Small intestine (tissue), 7 donors: ENCODE data around the gene MCF2L. TPM values are rescaled to one million over a fixed set of nuclear protein-coding genes. Genes with fewer than 3 reads are reported as not detected.
"Not testable (repeated sequence)": the region's sequence is repeated elsewhere in the genome, so short reads cannot be mapped to it uniquely, and the experiment has no call there.

Experiments
- DNase-seq, 2 donors: peaks; one replicate each; pipeline versions ENCODE4 v3.0.0 to v3.0.0-alpha.2; 2013
- FAIRE-seq: peaks from 2 replicates; lab custom pipeline; 2012; peaks lifted over from hg19 to GRCh38; lab: Jason Lieb, UNC
- H3K27ac ChIP-seq, 3 donors: one replicate each; pipeline ENCODE4 v1.5.1; 2013; ENCODE audit warnings: low read length in 2 of 3, mild to moderate bottlenecking in 2 of 3, control low read depth in 1 of 3, inconsistent platforms in 1 of 3, low read depth in 1 of 3, moderate library complexity in 1 of 3
- H3K27me3 ChIP-seq, 3 donors: one replicate each; pipeline ENCODE4 v1.6.1; 2013; ENCODE audit warnings: low read length in 3 of 3, inconsistent platforms in 1 of 3; ENCODE audit not compliant: control insufficient read depth in 3 of 3, insufficient read depth in 3 of 3
- H3K36me3 ChIP-seq, 3 donors: one replicate each; pipeline ENCODE4 v1.6.1; 2013; ENCODE audit warnings: low read length in 3 of 3, inconsistent platforms in 1 of 3, low read depth in 1 of 3, mild to moderate bottlenecking in 1 of 3, moderate library complexity in 1 of 3; ENCODE audit not compliant: control insufficient read depth in 3 of 3, insufficient read depth in 2 of 3
- H3K4me1 ChIP-seq, 3 donors: one replicate each; pipeline ENCODE4 v1.6.1; 2013; ENCODE audit warnings: low read length in 2 of 3, inconsistent platforms in 1 of 3, low read depth in 1 of 3, mild to moderate bottlenecking in 1 of 3, moderate library complexity in 1 of 3; ENCODE audit not compliant: control insufficient read depth in 3 of 3, insufficient read depth in 2 of 3
- H3K4me3 ChIP-seq, 3 donors: one replicate each; pipeline ENCODE4 v1.5.1; 2013; ENCODE audit warnings: low read length in 3 of 3, control low read depth in 1 of 3, inconsistent platforms in 1 of 3, low read depth in 1 of 3, mild to moderate bottlenecking in 1 of 3, moderate library complexity in 1 of 3
- H3K9me3 ChIP-seq, 2 donors: one replicate each; pipeline ENCODE4 v1.6.1; 2013; ENCODE audit warnings: low read depth in 1 of 2, low read length in 1 of 2; ENCODE audit not compliant: control insufficient read depth in 2 of 2, insufficient read depth in 1 of 2
- WGBS, 3 donors: extraction: QIAGEN DNeasy Blood & Tissue Kit; methylation state at CpG; one replicate each; pipeline ENCODE4 v1.1.7; 2013; 5-methylcytosine and 5-hydroxymethylcytosine counted together
- polyA plus RNA-seq, 4 donors: library from polyadenylated mRNA; stranded (reverse) in 3 of 4; unstranded in 1 of 4; fragments of 200-250 nt in 3 of 4; fragments of 120-200 nt in 1 of 4; gene quantifications; one replicate each; pipeline versions ENCODE4 v1.2.1 to v1.2.3, GENCODE V29; 2013
- donor health status: healthy with polysubstance abuse.
- donor health status: control.
- donor health status: control.
- donor health status: Bipolar disorder and iron deficiency.
- donor health status: healthy.

MCF2L gene
- polyA plus RNA-seq, 4 donors: 12.2 to 37.1 (median 22.0) TPM

- Histone ChIP-seq H3K36me3 (no peaks in the 10 kb centered on the region), H3K27ac (no peak overlapping the region), H3K4me1 (peaks cover 0 to 10% (median 3%) of the 10 kb centered on the region in 3 donors), H3K4me3 (no peak overlapping the region), H3K27me3 (no peaks in the 10 kb centered on the region), H3K9me3 (no peaks in the 10 kb centered on the region)
- DNase-seq (no peak), FAIRE-seq (no peak)
- WGBS, 3 donors: 43 to 55% (median 47%) methylated on average over 14 of the region's 14 CpGs
Measured at GRCh38 chr13:112940236-112940635, 28.8 kb upstream of the MCF2L start.

GRCh38 chr13:112941349-112941748 lies 27.7 kb upstream of the MCF2L start:
- FAIRE-seq (no peak), DNase-seq (no peak)
- 90 to 95% (median 94%) methylated on average over 7 of the region's 7 CpGs for WGBS, 3 donors
- H3K4me3 ChIP-seq: no peak overlapping the region
- no peaks in the 10 kb centered on the region for H3K9me3 ChIP-seq
- H3K27me3 ChIP-seq: no peaks in the 10 kb centered on the region
- H3K36me3 ChIP-seq: no peaks in the 10 kb centered on the region
- peaks cover 0 to 10% (median 3%) of the 10 kb centered on the region in 3 donors for H3K4me1 ChIP-seq
- no peak overlapping the region for H3K27ac ChIP-seq

GRCh38 chr13:112941765-112942164 lies 27.2 kb upstream of the MCF2L start:
- not testable (repeated sequence) for FAIRE-seq

GRCh38 chr13:112942689-112943308 lies 26.2 kb upstream of the MCF2L start:
- H3K27me3 ChIP-seq: no peaks in the 10 kb centered on the region
- DNase-seq (peak; percentile 98 to 99), FAIRE-seq (peak; percentile 47)
- peak overlapping the region in 1 of 3 donors; percentile 39 for H3K27ac ChIP-seq
- peaks cover 0 to 10% (median 3%) of the 10 kb centered on the region in 3 donors for H3K4me1 ChIP-seq
- H3K9me3 ChIP-seq: no peaks in the 10 kb centered on the region
- WGBS, 3 donors: 0 to 1% (median 1%) methylated on average over 18 of the region's 18 CpGs
- no peaks in the 10 kb centered on the region for H3K36me3 ChIP-seq
- H3K4me3 ChIP-seq: peak overlapping the region; percentile 40 to 69 (median 63)

More at GRCh38 chr13:112941765-112942164, 27.2 kb upstream of the MCF2L start:
- H3K27me3 ChIP-seq, H3K36me3 ChIP-seq, H3K4me3 ChIP-seq, H3K9me3 ChIP-seq, H3K27ac ChIP-seq, DNase-seq: not testable (repeated sequence)
- peaks cover 0 to 10% (median 3%) of the 10 kb centered on the region in 3 donors for H3K4me1 ChIP-seq
- 76 to 83% (median 81%) methylated on average over 11 of the region's 11 CpGs for WGBS, 3 donors

GRCh38 chr13:112943309-112944125 lies 25.5 kb upstream of the MCF2L start:
- no peak for FAIRE-seq

GRCh38 chr13:112947796-112948195 lies 21.2 kb upstream of the MCF2L start:
- Histone ChIP-seq H3K27me3 (no peaks in the 10 kb centered on the region), H3K4me3 (no peak overlapping the region), H3K36me3 (no peaks in the 10 kb centered on the region), H3K4me1 (peaks cover 0 to 10% (median 3%) of the 10 kb centered on the region in 3 donors), H3K27ac (no peak overlapping the region), H3K9me3 (no peaks in the 10 kb centered on the region)
- FAIRE-seq: no peak
- 85 to 90% (median 88%) methylated on average over 4 of the region's 4 CpGs for WGBS, 3 donors
- no peak for DNase-seq

More at GRCh38 chr13:112943309-112944125, 25.5 kb upstream of the MCF2L start:
- no peaks in the 10 kb centered on the region for H3K9me3 ChIP-seq
- H3K27ac ChIP-seq: peak overlapping the region; percentile 12 to 64 (median 12)
- peak; percentile 35 to 84 for DNase-seq
- 1 to 2% (median 2%) methylated on average over 73 to 81 of the region's 81 CpGs for WGBS, 3 donors
- peaks cover 0 to 10% (median 3%) of the 10 kb centered on the region in 3 donors for H3K4me1 ChIP-seq
- H3K36me3 ChIP-seq: no peaks in the 10 kb centered on the region
- H3K27me3 ChIP-seq: no peaks in the 10 kb centered on the region
- H3K4me3 ChIP-seq: peak overlapping the region; percentile 40 to 69 (median 63)

- H3K27ac ChIP-seq: no peak overlapping the region
- WGBS, 3 donors: 70 to 72% (median 70%) methylated on average over 9 of the region's 9 CpGs
- no peak overlapping the region for H3K4me3 ChIP-seq
- H3K36me3 ChIP-seq: peaks cover 0 to 3% (median 0%) of the 10 kb centered on the region in 3 donors
- H3K4me1 ChIP-seq: no peaks in the 10 kb centered on the region
- no peak for FAIRE-seq
- no peaks in the 10 kb centered on the region for H3K9me3 ChIP-seq
- DNase-seq: no peak
- no peaks in the 10 kb centered on the region for H3K27me3 ChIP-seq
Measured at GRCh38 chr13:112951674-112952371, 17.2 kb upstream of the MCF2L start.
